RPMI7951 (cell line): ENCODE results near the gene SVOP. TPM values are rescaled to one million over a fixed set of nuclear protein-coding genes. Genes with fewer than 3 reads are reported as not detected.
"Not testable (repeated sequence)": the region's sequence is repeated elsewhere in the genome, so short reads cannot be mapped to it uniquely, and the experiment has no call there.

Source experiments
- DNase-seq: peaks from one replicate; pipeline ENCODE4 v3.0.0-alpha.2; 2012; ENCODE audit warnings: low read depth
- total RNA-seq: library from RNA; depleted of rRNA; stranded (reverse); fragments of >200 nt; shearing (Covaris generic); gene quantifications from 2 replicates; pipeline ENCODE4 v1.2.3, GENCODE V29; 2014

Gene SVOP
- total RNA-seq, 1 experiment from 2014 or later = under 0.01 TPM

- DNase-seq = no peak
These were observed 8.5 kb upstream of the SVOP start for GRCh38 chr12:109029411-109029810.

GRCh38 chr12:109028624-109029023 lies 7.8 kb upstream of the SVOP start:
- peak; percentile 3 for DNase-seq

- peak; percentile 19 for DNase-seq
These were observed 6.9 kb upstream of the SVOP start for GRCh38 chr12:109027767-109028166.

- no peak for DNase-seq
These were observed 597 bp downstream of the SVOP start for GRCh38 chr12:109020146-109020795.

GRCh38 chr12:109018296-109018695 lies 2.6 kb downstream of the SVOP start:
- DNase-seq = no peak

- no peak for DNase-seq
These were observed 3.9 kb downstream of the SVOP start for GRCh38 chr12:109016978-109017377.

GRCh38 chr12:109016016-109016415 lies 4.9 kb downstream of the SVOP start:
- no peak for DNase-seq

GRCh38 chr12:109014984-109015765 lies 5.7 kb downstream of the SVOP start:
- no peak for DNase-seq

GRCh38 chr12:109010259-109010658 lies 10.6 kb downstream of the SVOP start:
- no peak for DNase-seq

GRCh38 chr12:109009766-109010165 lies 11.1 kb downstream of the SVOP start:
- DNase-seq = no peak

GRCh38 chr12:109004017-109004416 lies 16.9 kb downstream of the SVOP start:
- no peak for DNase-seq

- no peak for DNase-seq
These were observed 24.5 kb downstream of the SVOP start for GRCh38 chr12:108996320-108996719.

- no peak for DNase-seq
These were observed 25.4 kb downstream of the SVOP start for GRCh38 chr12:108995370-108995992.

- DNase-seq = not testable (repeated sequence)
These were observed 30.8 kb downstream of the SVOP start for GRCh38 chr12:108990103-108990502.

- peak; percentile 9 for DNase-seq
These were observed 31.5 kb downstream of the SVOP start for GRCh38 chr12:108989376-108989775.

GRCh38 chr12:108985750-108986149 lies 35.1 kb downstream of the SVOP start:
- no peak for DNase-seq

- DNase-seq = no peak
These were observed 37.6 kb downstream of the SVOP start for GRCh38 chr12:108983227-108983626.

- no peak for DNase-seq
These were observed 38.1 kb downstream of the SVOP start for GRCh38 chr12:108982621-108983219.

GRCh38 chr12:108981835-108982234 lies 39.0 kb downstream of the SVOP start:
- no peak for DNase-seq

- DNase-seq = peak; percentile 4
These were observed 39.8 kb downstream of the SVOP start for GRCh38 chr12:108980831-108981618.

- no peak for DNase-seq
These were observed 43.5 kb downstream of the SVOP start for GRCh38 chr12:108977360-108977759.
